Choroid plexus epithelial cell (primary cell): ENCODE results near the gene LSS.
"Not testable (repeated sequence)": the region's sequence is repeated elsewhere in the genome, so short reads cannot be mapped to it uniquely, and the experiment has no call there.

Experiments used
- DNase-seq: peaks from one replicate; pipeline ENCODE4 v3.0.0-alpha.2; 2010; ENCODE audit warnings: low read depth
- H3K4me3 ChIP-seq: 2 replicates; pipeline ENCODE4 v1.5.1; 2011; ENCODE audit warnings: low read depth, mild to moderate bottlenecking, control low read depth, low read length, moderate library complexity
- TF ChIP-seq, protein P1 (sequence below): conservative IDR thresholded peaks from 2 replicates; pipeline ENCODE4 v1.5.1; 2011; ENCODE audit warnings: low read depth, mild to moderate bottlenecking, control low read depth, inconsistent platforms, low read length, moderate library complexity

The LSS gene

DNA sequence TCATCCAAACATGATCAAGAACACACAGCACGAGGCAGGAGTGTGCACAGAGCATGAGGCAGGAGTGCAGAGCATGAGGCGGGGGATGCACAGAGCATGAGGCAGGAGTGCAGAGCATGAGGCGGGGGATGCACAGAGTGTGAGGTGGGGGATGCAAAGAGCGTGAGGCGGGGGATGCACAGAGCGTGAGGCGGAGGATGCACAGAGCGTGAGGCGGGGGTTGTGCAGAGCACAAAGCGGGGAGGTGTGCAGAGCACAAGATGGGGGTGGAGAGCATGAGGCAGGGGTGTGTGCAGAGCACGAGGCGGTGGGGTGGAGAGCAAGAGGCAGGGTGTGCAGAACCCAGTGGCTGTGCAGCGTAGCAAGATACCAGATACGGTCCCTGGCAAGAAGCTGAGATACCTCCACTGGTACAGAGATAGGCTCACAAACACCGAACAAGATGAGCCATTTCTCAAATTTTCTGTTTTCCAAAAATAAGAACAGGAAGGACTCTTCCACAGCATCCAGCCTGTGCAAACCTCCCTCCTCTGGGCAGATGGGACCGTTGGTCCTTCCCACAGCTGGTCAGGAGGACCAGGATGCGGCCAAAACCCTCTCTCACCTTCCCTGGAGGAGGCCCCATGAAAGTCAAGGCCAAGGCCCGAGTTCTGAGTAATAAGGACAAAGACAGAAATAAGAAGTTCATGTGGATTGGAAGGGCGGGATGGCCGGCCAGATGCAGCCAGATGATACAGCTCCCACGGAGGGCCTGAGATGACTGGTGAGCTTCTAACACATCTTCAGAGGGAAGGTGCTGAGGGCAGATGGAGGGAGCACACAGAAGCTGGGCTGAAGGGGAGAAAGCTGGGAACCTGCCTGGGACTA, 56.3 kb downstream of the LSS start:
- DNase-seq, result no peak
- TF ChIP-seq, protein P1, sequence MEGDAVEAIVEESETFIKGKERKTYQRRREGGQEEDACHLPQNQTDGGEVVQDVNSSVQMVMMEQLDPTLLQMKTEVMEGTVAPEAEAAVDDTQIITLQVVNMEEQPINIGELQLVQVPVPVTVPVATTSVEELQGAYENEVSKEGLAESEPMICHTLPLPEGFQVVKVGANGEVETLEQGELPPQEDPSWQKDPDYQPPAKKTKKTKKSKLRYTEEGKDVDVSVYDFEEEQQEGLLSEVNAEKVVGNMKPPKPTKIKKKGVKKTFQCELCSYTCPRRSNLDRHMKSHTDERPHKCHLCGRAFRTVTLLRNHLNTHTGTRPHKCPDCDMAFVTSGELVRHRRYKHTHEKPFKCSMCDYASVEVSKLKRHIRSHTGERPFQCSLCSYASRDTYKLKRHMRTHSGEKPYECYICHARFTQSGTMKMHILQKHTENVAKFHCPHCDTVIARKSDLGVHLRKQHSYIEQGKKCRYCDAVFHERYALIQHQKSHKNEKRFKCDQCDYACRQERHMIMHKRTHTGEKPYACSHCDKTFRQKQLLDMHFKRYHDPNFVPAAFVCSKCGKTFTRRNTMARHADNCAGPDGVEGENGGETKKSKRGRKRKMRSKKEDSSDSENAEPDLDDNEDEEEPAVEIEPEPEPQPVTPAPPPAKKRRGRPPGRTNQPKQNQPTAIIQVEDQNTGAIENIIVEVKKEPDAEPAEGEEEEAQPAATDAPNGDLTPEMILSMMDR, result no peak
- H3K4me3 ChIP-seq, result no peak overlapping the region

GRCh38 chr21:46171585-46171984, 57.0 kb downstream of the LSS start:
- no peak overlapping the region for H3K4me3 ChIP-seq
- TF ChIP-seq, protein P1, result no peak
- no peak for DNase-seq

GRCh38 chr21:46170436-46171193, 58.0 kb downstream of the LSS start:
- not testable (repeated sequence) for DNase-seq, H3K4me3 ChIP-seq

GRCh38 chr21:46168659-46169386, 59.8 kb downstream of the LSS start:
- no peak for DNase-seq
- TF ChIP-seq, protein P1, result no peak
- no peak overlapping the region for H3K4me3 ChIP-seq

GRCh38 chr21:46168238-46168637, 60.3 kb downstream of the LSS start:
- DNase-seq, result no peak
- H3K4me3 ChIP-seq, result no peak overlapping the region
- TF ChIP-seq, protein P1, result no peak

DNA sequence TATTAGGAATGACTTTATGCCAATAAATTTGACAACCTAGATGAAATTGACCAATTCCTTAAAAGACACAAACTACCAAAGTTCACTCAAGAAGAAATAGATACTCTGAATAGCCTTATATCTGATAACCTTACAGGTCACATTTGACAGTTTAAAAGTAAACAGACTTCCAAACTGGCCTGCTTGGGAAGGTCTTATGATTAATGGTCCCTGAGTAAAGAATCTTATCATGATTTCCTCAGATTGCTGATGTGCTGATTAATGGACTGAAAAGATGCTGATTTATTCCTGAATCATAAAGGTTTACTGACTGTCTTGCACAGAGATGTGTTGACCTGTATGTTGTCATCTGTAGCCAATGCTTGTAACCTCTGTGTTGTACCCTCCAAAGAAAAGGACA, 63.5 kb downstream of the LSS start:
- TF ChIP-seq, protein P1, result no peak
- DNase-seq, result no peak
- no peak overlapping the region for H3K4me3 ChIP-seq

GRCh38 chr21:46163380-46163779, 65.2 kb downstream of the LSS start:
- TF ChIP-seq, protein P1, result no peak
- H3K4me3 ChIP-seq, result no peak overlapping the region
- DNase-seq, result no peak
